CD4-positive, CD25-positive, alpha-beta regulatory T cell (primary cell): ENCODE measurements around the gene NCR2. TPM values are rescaled to one million over a fixed set of nuclear protein-coding genes. Genes with fewer than 3 reads are reported as not detected.

Source experiments
- ATAC-seq, 2 donors: fragments of 150-1000 bp; cut with Tn5 transposase; one replicate each; pipeline ENCODE4 v1.10.0; 2021; ENCODE audit warnings: low read depth in 2 of 2, moderate number of reproducible peaks in 2 of 2, moderate library complexity in 1 of 2
- DNase-seq, 3 donors: peaks; one replicate each; pipeline versions ENCODE4 v3.0.0 to v3.0.0-alpha.2; 2012 to 2022; ENCODE audit warnings: mixed read lengths in 1 of 3
- H3K27ac ChIP-seq: one replicate; pipeline ENCODE4 v1.7.0; 2013; ENCODE audit warnings: mild to moderate bottlenecking, low read length; ENCODE audit not compliant: insufficient read depth, poor library complexity, severe bottlenecking
- H3K27me3 ChIP-seq: one replicate; pipeline ENCODE4 v1.7.0; 2013; ENCODE audit warnings: low read length; ENCODE audit not compliant: control insufficient read depth, insufficient read depth
- H3K36me3 ChIP-seq: one replicate; pipeline ENCODE4 v1.7.0; 2013; ENCODE audit warnings: mild to moderate bottlenecking, low read length, moderate library complexity; ENCODE audit not compliant: control insufficient read depth, insufficient read depth
- H3K4me1 ChIP-seq: 2 replicates; pipeline ENCODE4 v1.7.0; 2013; ENCODE audit warnings: mild to moderate bottlenecking, low read length; ENCODE audit not compliant: insufficient read depth, control insufficient read depth, poor library complexity, severe bottlenecking
- H3K4me3 ChIP-seq: one replicate; pipeline ENCODE4 v1.7.0; 2013; ENCODE audit warnings: low read depth, mild to moderate bottlenecking, low read length, moderate library complexity
- H3K9me3 ChIP-seq, 2 experiments: 1 replicate in 1 of 2; 2 replicates in 1 of 2; pipeline ENCODE4 v1.7.0; 2013; ENCODE audit warnings: low read length in 2 of 2, mild to moderate bottlenecking in 1 of 2, moderate library complexity in 1 of 2; ENCODE audit not compliant: control insufficient read depth in 2 of 2
- H3K27ac Mint-ChIP-seq, 3 donors: one replicate each; pipeline ENCODE4 v1.8.0; 2020 to 2022; ENCODE audit warnings: mild to moderate bottlenecking in 3 of 3, mixed read lengths in 3 of 3, moderate library complexity in 2 of 3
- H3K27me3 Mint-ChIP-seq: one replicate; pipeline ENCODE4 v1.8.0; 2022; ENCODE audit warnings: mild to moderate bottlenecking, mixed read lengths
- H3K36me3 Mint-ChIP-seq: one replicate; pipeline ENCODE4 v1.8.0; 2020; ENCODE audit warnings: mixed read lengths
- H3K4me1 Mint-ChIP-seq, 4 donors: one replicate each; pipeline ENCODE4 v1.8.0; 2020 to 2022; ENCODE audit warnings: mixed read lengths in 4 of 4, mild to moderate bottlenecking in 1 of 4
- H3K4me3 Mint-ChIP-seq, 4 donors: one replicate each; pipeline ENCODE4 v1.8.0; 2020 to 2022; ENCODE audit warnings: mild to moderate bottlenecking in 4 of 4, mixed read lengths in 4 of 4, moderate library complexity in 3 of 4
- H3K9me3 Mint-ChIP-seq, 7 donors: one replicate each; pipeline ENCODE4 v1.8.0; 2020 to 2022; ENCODE audit warnings: mixed read lengths in 7 of 7, mild to moderate bottlenecking in 3 of 7, moderate library complexity in 2 of 7
- polyA plus RNA-seq, 4 donors: library from polyadenylated mRNA; unstranded; fragments of 300-500 nt; fragmentation: Illumina TruSeq; gene quantifications; one replicate each; pipeline ENCODE4 v1.2.3, GENCODE V29; 2021
- total RNA-seq: library from RNA; stranded (reverse); gene quantifications from one replicate; pipeline ENCODE4 v1.2.3, GENCODE V29; 2022

Gene NCR2
- total and polyA plus RNA-seq, 5 donors from 2014 or later: not detected

GRCh38 chr6:41352396-41352795, 17.0 kb downstream of the NCR2 start:
- H3K27ac Mint-ChIP-seq: no peak overlapping the region
- DNase-seq (no peak), ATAC-seq (no peak)
- peaks cover 0 to 1% of the 10 kb centered on the region in 2 experiments for H3K9me3 ChIP-seq
- peaks cover 0 to 6% (median 3%) of the 10 kb centered on the region in 7 donors for H3K9me3 Mint-ChIP-seq
- H3K4me1 ChIP-seq: no peaks in the 10 kb centered on the region
- H3K4me1 Mint-ChIP-seq: no peaks in the 10 kb centered on the region
- H3K27ac ChIP-seq: no peak overlapping the region
- peaks cover 3% of the 10 kb centered on the region for H3K27me3 ChIP-seq
- no peak overlapping the region for H3K4me3 Mint-ChIP-seq
- H3K27me3 Mint-ChIP-seq: peaks cover 9% of the 10 kb centered on the region
- no peaks in the 10 kb centered on the region for H3K36me3 Mint-ChIP-seq
- H3K36me3 ChIP-seq: no peaks in the 10 kb centered on the region
- no peak overlapping the region for H3K4me3 ChIP-seq

DNA sequence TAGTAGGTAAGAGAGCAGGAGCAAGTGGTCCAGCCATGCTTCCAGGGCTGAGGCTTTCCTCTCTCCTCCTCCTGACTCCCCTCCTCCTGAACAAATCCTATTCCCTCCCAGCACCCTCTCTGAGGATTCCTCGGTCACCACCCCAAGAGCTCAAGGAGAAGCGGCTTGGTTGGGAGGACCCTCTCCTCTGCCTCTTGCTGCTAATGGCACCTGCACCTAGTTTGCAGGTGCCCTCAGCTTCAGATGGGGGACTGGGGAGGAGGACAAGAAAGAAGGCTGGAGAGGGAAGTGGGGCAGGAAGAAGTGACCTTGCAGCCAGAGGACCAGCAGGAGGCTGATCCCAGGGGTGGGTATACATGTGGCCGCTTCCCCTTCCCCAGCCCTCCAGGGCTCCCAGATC, 17.5 kb downstream of the NCR2 start:
- no peak for DNase-seq
- Mint-ChIP-seq H3K27me3 (peaks cover 6% of the 10 kb centered on the region), H3K27ac (no peak overlapping the region), H3K9me3 (peaks cover 0 to 6% (median 0%) of the 10 kb centered on the region in 7 donors), H3K4me1 (no peaks in the 10 kb centered on the region), H3K36me3 (no peaks in the 10 kb centered on the region), H3K4me3 (no peak overlapping the region)
- Histone ChIP-seq H3K27ac (no peak overlapping the region), H3K9me3 (peaks cover 0 to 1% of the 10 kb centered on the region in 2 experiments), H3K4me1 (no peaks in the 10 kb centered on the region), H3K27me3 (peaks cover 3% of the 10 kb centered on the region), H3K4me3 (no peak overlapping the region), H3K36me3 (no peaks in the 10 kb centered on the region)
- ATAC-seq: no peak

DNA sequence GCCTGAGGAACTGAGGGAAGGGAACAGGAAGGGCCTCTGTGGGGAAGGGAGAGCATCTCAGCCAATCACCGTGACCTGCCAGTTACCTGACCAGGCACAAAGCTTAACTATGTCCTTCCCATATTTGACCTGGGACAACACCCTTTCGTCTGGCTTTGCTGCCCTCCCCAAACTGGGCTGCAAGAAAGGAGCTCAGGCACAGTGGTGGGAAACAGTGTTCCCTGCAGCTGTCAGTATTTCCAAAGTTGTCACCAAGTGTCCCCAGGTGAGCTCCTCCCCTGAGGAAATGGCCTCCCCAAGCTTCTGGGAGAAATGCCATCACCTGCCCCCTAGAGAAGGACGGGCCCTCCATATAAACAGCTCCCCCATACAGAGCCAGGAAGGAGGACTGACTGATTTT, 17.9 kb downstream of the NCR2 start:
- ATAC-seq: no peak
- no peaks in the 10 kb centered on the region for H3K36me3 Mint-ChIP-seq

GRCh38 chr6:41355952-41356351, 20.5 kb downstream of the NCR2 start:
- Histone ChIP-seq H3K36me3 (no peaks in the 10 kb centered on the region), H3K4me1 (no peaks in the 10 kb centered on the region), H3K27ac (no peak overlapping the region), H3K9me3 (peaks cover 6 to 18% of the 10 kb centered on the region in 2 experiments), H3K27me3 (peaks cover 3% of the 10 kb centered on the region), H3K4me3 (no peak overlapping the region)
- no peak overlapping the region for H3K27ac Mint-ChIP-seq
- peaks cover 0 to 21% (median 9%) of the 10 kb centered on the region in 7 donors for H3K9me3 Mint-ChIP-seq
- no peaks in the 10 kb centered on the region for H3K4me1 Mint-ChIP-seq
- H3K27me3 Mint-ChIP-seq: peaks cover 24% of the 10 kb centered on the region
- ATAC-seq (no peak), DNase-seq (no peak)
- no peak overlapping the region for H3K4me3 Mint-ChIP-seq
- peaks cover 3% of the 10 kb centered on the region for H3K36me3 Mint-ChIP-seq

More for the DNA sequence above, 17.9 kb downstream of the NCR2 start:
- no peaks in the 10 kb centered on the region for H3K4me1 ChIP-seq
- H3K27ac Mint-ChIP-seq: no peak overlapping the region
- peaks cover 0 to 1% of the 10 kb centered on the region in 2 experiments for H3K9me3 ChIP-seq
- H3K4me1 Mint-ChIP-seq: no peaks in the 10 kb centered on the region
- peaks cover 3% of the 10 kb centered on the region for H3K27me3 ChIP-seq
- H3K36me3 ChIP-seq: no peaks in the 10 kb centered on the region
- H3K27ac ChIP-seq: no peak overlapping the region
- H3K9me3 Mint-ChIP-seq: peaks cover 0 to 5% (median 0%) of the 10 kb centered on the region in 7 donors
- H3K4me3 Mint-ChIP-seq: no peak overlapping the region
- peaks cover 6% of the 10 kb centered on the region for H3K27me3 Mint-ChIP-seq
- no peak overlapping the region for H3K4me3 ChIP-seq
- no peak for DNase-seq

GRCh38 chr6:41356825-41357224, 21.4 kb downstream of the NCR2 start:
- Histone ChIP-seq H3K4me3 (no peak overlapping the region), H3K27me3 (peaks cover 8% of the 10 kb centered on the region), H3K36me3 (no peaks in the 10 kb centered on the region), H3K4me1 (no peaks in the 10 kb centered on the region), H3K27ac (no peak overlapping the region), H3K9me3 (peaks cover 13 to 27% of the 10 kb centered on the region in 2 experiments)
- H3K4me1 Mint-ChIP-seq: no peaks in the 10 kb centered on the region
- peaks cover 31% of the 10 kb centered on the region for H3K27me3 Mint-ChIP-seq
- DNase-seq: no peak
- H3K9me3 Mint-ChIP-seq: peaks cover 0 to 29% (median 16%) of the 10 kb centered on the region in 7 donors
- no peak overlapping the region for H3K27ac Mint-ChIP-seq
- no peak for ATAC-seq
- no peak overlapping the region for H3K4me3 Mint-ChIP-seq
- peaks cover 5% of the 10 kb centered on the region for H3K36me3 Mint-ChIP-seq

DNA sequence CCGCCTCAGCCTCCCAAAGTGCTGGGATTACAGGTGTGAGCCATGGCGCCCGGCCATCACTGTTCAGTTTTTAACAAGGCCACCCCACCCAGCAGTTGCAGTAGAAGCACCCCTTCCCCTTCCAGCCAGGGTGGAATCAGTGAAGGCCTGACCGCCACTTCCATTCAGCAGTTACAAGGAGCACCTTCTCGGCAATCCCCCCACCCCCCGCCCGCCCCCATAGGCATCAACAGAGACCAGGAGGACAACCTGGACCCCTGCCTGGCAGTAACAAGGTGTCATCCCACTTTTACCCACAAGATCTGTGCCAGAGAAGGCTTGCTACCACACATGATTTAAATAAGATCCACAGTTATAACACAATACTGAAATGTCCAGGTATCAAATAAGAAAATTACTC, 23.1 kb downstream of the NCR2 start:
- DNase-seq: no peak
- no peak for ATAC-seq
- no peaks in the 10 kb centered on the region for H3K4me1 Mint-ChIP-seq

DNA sequence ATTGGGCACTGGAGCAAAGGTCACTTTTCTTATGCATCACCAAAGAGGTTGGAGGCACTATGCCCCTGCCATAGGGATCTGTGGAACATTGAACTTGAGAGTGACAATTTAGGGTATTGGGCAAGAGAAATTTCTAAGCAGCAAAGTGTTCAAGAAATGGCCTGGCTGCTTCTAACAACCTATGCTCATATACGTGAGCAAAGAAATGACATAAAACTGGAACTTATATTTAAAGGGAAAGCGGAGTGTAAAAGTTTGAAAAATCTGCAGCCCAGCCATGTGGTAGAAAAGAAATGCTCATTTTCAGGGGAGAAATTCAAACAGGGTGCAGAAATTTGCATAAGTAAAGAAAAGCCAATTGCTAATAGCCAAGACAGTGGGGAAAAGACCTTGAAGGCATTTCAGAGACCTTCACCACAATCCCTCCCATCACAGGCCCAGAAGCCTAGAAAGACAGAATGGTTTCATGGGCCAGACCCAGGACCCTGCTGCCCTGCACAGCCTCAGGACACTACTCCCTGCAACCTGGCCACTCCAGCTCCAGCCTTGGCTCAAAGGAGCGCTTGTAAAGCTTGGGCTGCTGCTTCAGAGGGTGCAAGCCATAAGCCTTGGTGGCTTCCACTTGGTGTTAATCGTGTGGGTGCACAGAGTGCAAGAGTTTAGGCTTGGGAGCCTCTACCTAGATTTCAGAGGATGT, 24.4 kb downstream of the NCR2 start:
- Mint-ChIP-seq H3K4me3 (no peak overlapping the region), H3K36me3 (peaks cover 5% of the 10 kb centered on the region), H3K9me3 (peaks cover 0 to 34% (median 16%) of the 10 kb centered on the region in 7 donors), H3K27ac (no peak overlapping the region), H3K27me3 (peaks cover 37% of the 10 kb centered on the region), H3K4me1 (no peaks in the 10 kb centered on the region)
- Histone ChIP-seq H3K4me1 (no peaks in the 10 kb centered on the region), H3K4me3 (no peak overlapping the region), H3K9me3 (peaks cover 17 to 30% of the 10 kb centered on the region in 2 experiments), H3K27me3 (peaks cover 14% of the 10 kb centered on the region), H3K27ac (no peak overlapping the region), H3K36me3 (no peaks in the 10 kb centered on the region)
- DNase-seq: no peak
- ATAC-seq: no peak

More for the DNA sequence above, 23.1 kb downstream of the NCR2 start:
- Histone ChIP-seq H3K4me3 (no peak overlapping the region), H3K36me3 (no peaks in the 10 kb centered on the region), H3K9me3 (peaks cover 17 to 30% of the 10 kb centered on the region in 2 experiments), H3K27ac (no peak overlapping the region), H3K27me3 (peaks cover 12% of the 10 kb centered on the region), H3K4me1 (no peaks in the 10 kb centered on the region)
- peaks cover 39% of the 10 kb centered on the region for H3K27me3 Mint-ChIP-seq
- H3K36me3 Mint-ChIP-seq: peaks cover 5% of the 10 kb centered on the region
- H3K27ac Mint-ChIP-seq: no peak overlapping the region
- H3K4me3 Mint-ChIP-seq: no peak overlapping the region
- peaks cover 0 to 34% (median 16%) of the 10 kb centered on the region in 7 donors for H3K9me3 Mint-ChIP-seq

- Mint-ChIP-seq H3K4me3 (no peak overlapping the region), H3K27me3 (peaks cover 41% of the 10 kb centered on the region), H3K9me3 (peaks cover 0 to 34% (median 16%) of the 10 kb centered on the region in 7 donors), H3K27ac (no peak overlapping the region), H3K4me1 (no peaks in the 10 kb centered on the region), H3K36me3 (peaks cover 5% of the 10 kb centered on the region)
- ATAC-seq (no peak), DNase-seq (no peak)
- no peaks in the 10 kb centered on the region for H3K4me1 ChIP-seq
- no peak overlapping the region for H3K27ac ChIP-seq
- H3K9me3 ChIP-seq: peaks cover 17 to 30% of the 10 kb centered on the region in 2 experiments
- H3K4me3 ChIP-seq: no peak overlapping the region
- H3K36me3 ChIP-seq: no peaks in the 10 kb centered on the region
- H3K27me3 ChIP-seq: peaks cover 14% of the 10 kb centered on the region
Measured at GRCh38 chr6:41360314-41360685, 24.9 kb downstream of the NCR2 start.
